IPS-18c (cell line): Measurements from ENCODE around the gene NPHP3.

Experiments used
- H3K4me3 ChIP-seq: 2 replicates; pipeline ENCODE4 v1.7.0; 2013; ENCODE audit warnings: low read depth, mild to moderate bottlenecking, low read length, moderate library complexity; ENCODE audit not compliant: insufficient read depth
- H3K9me3 ChIP-seq: one replicate; pipeline ENCODE4 v1.6.1; 2013; ENCODE audit warnings: mild to moderate bottlenecking, low read length, moderate library complexity; ENCODE audit not compliant: control insufficient read depth, insufficient read depth

NPHP3 gene

DNA sequence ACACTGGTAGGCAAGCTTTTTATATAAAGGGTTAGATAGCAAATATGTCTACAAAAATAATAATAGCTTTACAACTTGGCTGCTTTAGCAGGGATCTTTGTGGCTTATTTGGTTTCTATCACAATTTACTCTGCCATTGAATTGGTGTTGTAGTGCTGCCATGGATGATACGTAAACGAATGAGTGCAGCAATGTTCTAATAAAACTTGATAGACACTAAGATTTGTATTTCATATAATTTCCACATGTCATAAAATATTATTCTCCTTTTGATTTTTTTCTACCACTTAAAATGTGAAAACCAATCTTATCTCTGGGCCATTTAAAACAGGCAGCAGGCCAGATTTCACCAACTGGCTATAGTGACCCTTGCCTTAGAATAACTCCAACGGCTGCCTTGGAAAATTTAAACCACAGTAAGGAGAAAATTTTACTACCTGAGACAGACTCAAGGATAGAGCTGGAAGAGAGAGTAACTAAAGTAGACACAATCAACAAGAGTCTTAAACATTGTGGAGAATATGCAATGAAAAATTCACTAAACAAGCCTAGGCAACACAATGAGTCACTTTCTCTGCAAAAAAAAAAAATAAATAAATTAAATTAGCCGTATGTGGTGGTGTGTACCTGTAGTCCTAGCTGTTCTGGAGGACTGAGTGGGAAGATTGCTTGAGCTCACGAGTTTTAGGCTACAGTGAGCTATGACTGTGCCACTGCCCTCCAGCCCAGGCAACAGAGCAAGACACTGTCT lies 8.1 kb downstream of the NPHP3 start:
- no peaks in the 10 kb centered on the region for H3K9me3 ChIP-seq
- H3K4me3 ChIP-seq = no peak overlapping the region

GRCh38 chr3:132710311-132710710 lies 11.9 kb downstream of the NPHP3 start:
- Histone ChIP-seq H3K9me3 (no peaks in the 10 kb centered on the region), H3K4me3 (no peak overlapping the region)

GRCh38 chr3:132709761-132710160 lies 12.4 kb downstream of the NPHP3 start:
- no peak overlapping the region for H3K4me3 ChIP-seq
- H3K9me3 ChIP-seq = no peaks in the 10 kb centered on the region

GRCh38 chr3:132703733-132704132 lies 18.5 kb downstream of the NPHP3 start:
- no peak overlapping the region for H3K4me3 ChIP-seq

DNA sequence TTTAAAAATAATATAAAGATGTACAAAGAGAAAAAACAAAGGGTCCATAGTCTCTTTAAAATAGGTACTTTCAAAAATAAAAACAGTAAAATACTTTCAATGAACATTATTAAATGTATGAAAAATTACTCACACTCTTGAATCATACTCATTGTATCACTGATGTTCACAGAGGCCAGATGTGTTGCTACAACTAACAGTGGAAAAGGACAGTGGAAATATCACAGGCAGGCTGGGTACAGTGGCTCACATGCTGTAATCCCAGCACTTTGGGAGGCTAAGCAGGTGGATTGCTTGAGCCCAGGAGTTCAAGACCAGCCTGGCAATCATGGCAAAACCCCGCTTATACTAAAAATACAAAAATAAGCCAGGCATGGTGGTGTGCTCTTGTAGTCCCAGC lies 26.8 kb downstream of the NPHP3 start:
- Histone ChIP-seq H3K4me3 (no peak overlapping the region), H3K9me3 (no peaks in the 10 kb centered on the region)

More at GRCh38 chr3:132703733-132704132, 18.5 kb downstream of the NPHP3 start:
- H3K9me3 ChIP-seq = no peaks in the 10 kb centered on the region

GRCh38 chr3:132694991-132695390 lies 27.2 kb downstream of the NPHP3 start:
- Histone ChIP-seq H3K4me3 (no peak overlapping the region), H3K9me3 (no peaks in the 10 kb centered on the region)

DNA sequence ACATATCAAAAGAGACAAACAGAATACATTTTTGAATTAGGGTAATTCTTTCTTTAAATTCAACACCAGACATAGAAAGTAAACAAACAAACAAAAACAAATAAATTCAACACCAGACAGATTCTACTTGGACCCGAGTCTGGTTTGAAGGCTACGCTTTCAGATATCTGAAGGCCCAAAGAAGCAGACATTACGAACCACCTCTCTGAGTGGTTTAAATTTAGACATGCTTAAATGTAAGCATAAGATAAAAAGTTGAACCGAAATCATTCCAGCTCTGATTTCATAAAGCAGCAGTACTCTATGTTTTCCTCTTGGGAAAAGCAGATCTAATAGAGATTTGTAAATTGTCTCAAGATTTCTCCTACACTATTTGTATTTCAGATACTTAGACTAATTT lies 32.2 kb downstream of the NPHP3 start:
- Histone ChIP-seq H3K9me3 (no peaks in the 10 kb centered on the region), H3K4me3 (no peak overlapping the region)

DNA sequence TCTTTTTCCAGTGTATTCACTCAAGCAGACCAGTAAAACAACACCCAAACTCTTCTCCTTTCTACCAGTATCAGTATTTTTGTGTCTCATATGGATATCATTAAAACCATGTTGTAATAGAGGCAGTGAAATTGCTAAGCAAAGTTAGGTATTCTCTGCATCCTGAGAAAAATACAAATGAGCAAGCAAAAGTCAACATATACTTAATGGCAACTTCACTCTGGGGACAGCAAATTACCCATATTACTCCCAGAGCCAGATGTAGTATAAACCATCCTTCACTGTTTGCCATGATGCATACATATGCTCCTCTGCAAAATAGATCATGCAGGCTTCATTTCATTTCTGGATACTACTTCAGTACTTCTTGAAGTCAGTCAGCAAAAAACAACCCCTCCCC lies 40.0 kb downstream of the NPHP3 start:
- H3K9me3 ChIP-seq = no peaks in the 10 kb centered on the region
- H3K4me3 ChIP-seq = no peak overlapping the region

DNA sequence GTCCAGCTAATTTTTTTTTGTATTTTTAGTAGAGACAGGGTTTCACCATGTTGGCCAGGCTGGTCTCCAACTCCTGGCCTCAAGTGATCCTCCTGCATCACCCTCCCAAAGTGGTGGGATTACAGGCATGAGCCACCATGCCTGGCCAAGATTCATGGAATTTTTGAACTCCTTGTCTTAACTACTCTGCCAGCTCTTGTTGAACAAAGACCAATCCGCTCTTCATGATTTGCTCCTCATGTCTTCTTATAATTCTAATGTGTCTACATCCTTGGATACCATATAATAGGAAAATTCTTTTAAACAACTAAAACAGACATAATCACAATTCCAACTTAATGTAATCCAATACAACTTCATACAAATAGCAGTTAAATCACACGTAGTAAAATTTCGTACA lies 40.8 kb downstream of the NPHP3 start:
- Histone ChIP-seq H3K9me3 (no peaks in the 10 kb centered on the region), H3K4me3 (no peak overlapping the region)

DNA sequence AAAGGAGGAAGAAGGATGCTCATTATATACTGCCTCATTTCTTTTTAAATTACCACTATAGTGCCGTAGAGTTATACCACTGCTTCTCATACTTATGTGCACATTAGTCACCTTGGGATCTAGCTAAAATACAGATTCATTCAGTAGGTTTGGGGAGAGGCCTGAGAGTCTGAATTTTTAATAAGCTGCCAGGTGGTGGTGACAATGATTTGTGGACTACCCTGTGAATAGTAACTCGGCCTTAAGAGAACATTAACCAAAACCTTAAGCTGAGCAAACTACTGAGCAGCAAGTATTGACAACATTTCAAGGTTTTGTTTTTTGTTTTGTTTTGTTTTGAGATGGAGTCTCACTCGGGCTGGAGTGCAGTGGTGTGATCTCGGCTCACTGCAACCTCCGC lies 42.3 kb downstream of the NPHP3 start:
- H3K9me3 ChIP-seq = no peaks in the 10 kb centered on the region
- no peak overlapping the region for H3K4me3 ChIP-seq

DNA sequence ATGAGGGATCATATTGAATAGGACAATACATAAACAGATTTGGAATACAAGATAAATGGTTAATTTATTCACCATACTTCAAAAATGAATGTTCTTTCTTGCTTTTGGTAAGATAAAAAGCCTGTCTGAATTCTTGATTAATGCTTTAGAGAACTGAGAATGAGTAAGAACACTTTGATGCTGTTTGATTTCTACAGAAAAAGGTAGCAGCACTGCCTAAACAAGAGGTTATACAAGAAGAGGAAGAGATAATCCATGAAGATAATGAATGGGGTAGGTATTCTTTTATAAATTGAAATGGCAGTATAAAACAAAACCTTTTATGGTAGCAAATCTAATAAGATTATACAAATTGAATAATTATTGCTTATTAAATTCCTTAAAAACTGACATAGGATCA lies 46.8 kb downstream of the NPHP3 start:
- H3K4me3 ChIP-seq = no peak overlapping the region
- H3K9me3 ChIP-seq = no peaks in the 10 kb centered on the region

DNA sequence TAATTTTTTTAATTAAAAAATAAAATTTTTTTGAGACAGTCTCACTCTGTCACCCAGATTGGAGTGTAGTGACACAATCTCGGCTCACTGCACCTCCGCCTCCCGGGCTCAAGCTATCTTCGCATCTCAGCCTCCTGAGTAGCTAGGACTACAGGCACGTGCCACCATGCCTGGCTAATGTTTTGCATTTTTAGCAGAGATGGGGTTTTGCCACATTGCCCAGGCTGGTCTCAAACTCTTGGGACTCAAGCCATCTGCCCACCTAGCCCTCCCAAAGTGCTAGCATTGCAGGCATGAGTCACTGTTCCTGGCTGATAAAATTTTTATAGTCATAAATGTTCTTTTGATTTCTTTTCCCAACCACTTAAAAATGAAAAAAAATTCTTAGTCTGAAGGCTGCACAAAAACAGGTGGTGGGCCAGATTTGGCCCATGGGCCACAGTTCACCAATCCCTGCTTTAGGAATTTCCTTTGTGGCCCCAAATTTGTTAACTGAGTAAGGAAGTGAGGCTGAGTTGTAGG lies 52.9 kb downstream of the NPHP3 start:
- Histone ChIP-seq H3K4me3 (no peak overlapping the region), H3K9me3 (no peaks in the 10 kb centered on the region)

DNA sequence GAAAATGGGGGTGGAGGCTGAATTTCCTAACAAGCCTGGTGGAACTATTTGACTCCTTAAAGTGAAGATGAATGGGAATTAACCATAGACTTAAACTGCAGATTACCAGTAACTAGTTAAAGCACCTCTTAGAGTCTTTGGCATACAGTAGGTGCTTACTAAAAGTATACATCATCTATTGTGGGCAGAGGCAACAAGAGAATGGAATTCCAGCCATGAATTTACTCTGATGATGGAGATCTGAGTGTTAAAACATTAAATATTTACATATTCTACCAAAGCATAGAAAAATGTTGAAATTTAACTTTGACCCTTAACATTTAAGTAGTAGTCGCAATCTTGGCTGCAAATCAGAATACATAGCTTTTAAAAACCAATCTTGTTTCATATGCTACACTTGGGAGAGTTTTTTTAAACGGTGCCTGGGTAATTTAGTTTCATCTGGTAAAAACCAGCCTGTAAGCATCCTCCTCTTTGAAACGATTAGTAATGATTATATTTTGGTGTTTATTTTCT lies 56.9 kb downstream of the NPHP3 start:
- Histone ChIP-seq H3K4me3 (no peak overlapping the region), H3K9me3 (no peaks in the 10 kb centered on the region)

DNA sequence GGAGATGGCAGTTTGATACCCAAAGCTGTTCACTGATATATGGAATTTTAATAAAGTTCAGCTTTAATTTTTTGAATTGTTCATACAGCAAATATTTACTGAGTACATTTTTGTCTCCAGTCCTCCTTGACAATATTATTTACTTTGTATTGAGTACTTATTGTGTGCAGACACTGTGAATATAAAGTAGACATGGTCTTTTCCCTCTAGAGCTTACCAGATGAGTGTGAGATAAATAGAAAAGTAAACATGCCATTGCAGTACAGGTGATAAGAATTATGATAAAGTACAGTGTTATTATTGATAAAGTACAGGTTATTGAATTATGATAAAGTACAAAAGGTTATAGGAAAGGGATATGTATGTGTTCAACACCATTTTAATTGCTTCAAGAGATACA lies 60.0 kb downstream of the NPHP3 start:
- H3K4me3 ChIP-seq = no peak overlapping the region
- H3K9me3 ChIP-seq = no peaks in the 10 kb centered on the region

GRCh38 chr3:132661101-132661500 lies 61.1 kb downstream of the NPHP3 start:
- H3K4me3 ChIP-seq = peak overlapping the region; percentile 98
- H3K9me3 ChIP-seq = no peaks in the 10 kb centered on the region

GRCh38 chr3:132660811-132661070 lies 61.5 kb downstream of the NPHP3 start:
- Histone ChIP-seq H3K9me3 (no peaks in the 10 kb centered on the region), H3K4me3 (peak overlapping the region; percentile 98)

GRCh38 chr3:132660052-132660810 lies 62.0 kb downstream of the NPHP3 start, which contains the start of gene UBA5:
Gene UBA5 (plus strand): TSS chr3:132660329. CDS start chr3:132660538, 209 bp downstream.
- H3K9me3 ChIP-seq = no peaks in the 10 kb centered on the region
- peak within 1 kb of the TSS; percentile 98 for H3K4me3 ChIP-seq

DNA sequence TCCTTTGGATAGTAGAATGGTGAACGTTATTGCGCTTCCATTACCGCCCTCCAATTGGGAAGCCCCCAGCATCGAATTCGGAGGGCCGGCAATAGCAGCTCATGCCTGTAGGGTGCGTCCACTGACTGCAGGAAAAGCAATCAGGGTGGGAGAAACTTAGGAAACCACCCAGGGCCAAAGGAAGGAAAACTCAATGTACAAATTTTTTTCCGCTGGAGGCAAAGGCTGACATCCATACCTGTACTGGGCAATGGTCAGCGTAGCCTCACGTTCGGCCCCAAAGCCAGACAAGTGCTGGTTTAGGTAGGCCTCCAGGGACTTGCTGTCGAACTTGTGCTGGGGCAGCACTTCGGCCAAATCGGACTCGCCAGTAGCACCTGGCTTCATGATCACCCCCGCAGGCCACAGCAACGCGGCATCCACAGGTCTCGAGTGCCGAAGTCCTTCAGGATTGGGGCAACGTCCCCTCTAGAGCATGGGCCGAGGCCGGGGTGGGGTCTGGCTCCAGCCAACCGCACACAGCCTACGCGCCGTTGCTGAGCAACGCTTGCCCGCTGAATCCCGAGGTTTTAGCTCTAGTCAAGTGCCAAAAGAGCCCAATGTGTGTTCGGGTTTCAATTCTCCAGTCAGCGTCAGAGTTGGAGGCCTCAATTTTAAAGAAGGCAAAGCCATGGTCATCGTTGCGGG lies 62.7 kb downstream of the NPHP3 start, which contains the start of gene ACAD11:
Gene ACAD11 (minus strand): TSS at position 445 of the 687 bp plus-strand sequence. CDS start 58 bp downstream, at position 387.
- Histone ChIP-seq H3K4me3 (peak within 1 kb of the TSS; percentile 98), H3K9me3 (no peaks in the 10 kb centered on the region)
